Duodenal mucosa (tissue), 2 donors: ENCODE data around the gene C19orf33.

Experiments
- H3K27ac ChIP-seq: one replicate; pipeline ENCODE4 v1.7.0; 2013; ENCODE audit warnings: low read depth, low read length
- H3K27me3 ChIP-seq, 2 donors: one replicate each; pipeline ENCODE4 v1.7.0; 2013; ENCODE audit warnings: low read length in 2 of 2, control low read depth in 1 of 2; ENCODE audit not compliant: insufficient read depth in 2 of 2, control insufficient read depth in 1 of 2
- H3K36me3 ChIP-seq, 2 donors: one replicate each; pipeline ENCODE4 v1.7.0; 2013; ENCODE audit warnings: low read length in 2 of 2, control low read depth in 1 of 2; ENCODE audit not compliant: insufficient read depth in 2 of 2, control insufficient read depth in 1 of 2
- H3K4me1 ChIP-seq, 2 donors: one replicate each; pipeline ENCODE4 v1.7.0; 2013; ENCODE audit warnings: low read length in 2 of 2, control low read depth in 1 of 2; ENCODE audit not compliant: insufficient read depth in 2 of 2, control insufficient read depth in 1 of 2
- H3K4me3 ChIP-seq, 2 donors: one replicate each; pipeline ENCODE4 v1.7.0; 2013; ENCODE audit warnings: low read length in 2 of 2, low read depth in 1 of 2
- H3K9ac ChIP-seq, 2 donors: one replicate each; pipeline ENCODE4 v1.7.0; 2013; ENCODE audit warnings: low read length in 2 of 2, low read depth in 1 of 2
- H3K9me3 ChIP-seq, 2 donors: one replicate each; pipeline ENCODE4 v1.7.0; 2013; ENCODE audit warnings: low read length in 2 of 2, control low read depth in 1 of 2; ENCODE audit not compliant: control insufficient read depth in 1 of 2

Gene C19orf33

DNA sequence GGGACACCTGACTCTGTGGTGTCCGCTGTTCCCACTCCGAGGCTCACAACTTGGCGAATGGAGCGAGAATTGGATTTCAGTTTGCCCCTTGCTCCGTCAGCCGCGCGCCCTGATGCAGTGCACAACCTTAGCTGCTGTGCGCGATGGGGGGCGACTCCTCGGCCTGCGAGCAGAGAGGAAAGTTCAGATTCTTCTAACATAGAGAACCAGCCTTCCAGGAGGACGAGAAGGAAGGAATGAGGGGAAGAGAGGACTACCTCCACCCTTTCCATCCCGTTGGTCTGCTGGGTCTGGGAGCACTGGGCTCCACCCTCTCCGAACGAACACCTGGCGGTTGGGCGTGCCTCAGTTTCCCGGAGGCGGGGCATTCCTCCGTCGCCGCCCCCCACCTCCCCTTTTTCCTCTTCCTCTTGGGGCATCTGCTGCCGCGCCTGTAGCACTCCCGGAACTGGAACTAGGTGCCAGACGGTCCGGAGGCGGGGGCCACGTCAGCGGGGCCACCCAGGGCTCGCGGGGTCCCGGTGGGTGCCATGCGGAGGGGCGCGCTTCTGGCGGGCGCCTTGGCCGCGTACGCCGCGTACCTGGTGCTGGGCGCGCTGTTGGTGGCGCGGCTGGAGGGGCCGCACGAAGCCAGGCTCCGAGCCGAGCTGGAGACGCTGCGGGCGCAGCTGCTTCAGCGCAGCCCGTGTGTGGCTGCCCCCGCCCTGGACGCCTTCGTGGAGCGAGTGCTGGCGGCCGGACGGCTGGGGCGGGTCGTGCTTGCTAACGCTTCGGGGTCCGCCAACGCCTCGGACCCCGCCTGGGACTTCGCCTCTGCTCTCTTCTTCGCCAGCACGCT is 15.6 kb downstream of the C19orf33 start, which contains the start of gene KCNK6:
Gene KCNK6, plus strand, starts transcription at position 425 of the 838 bp plus-strand sequence. Its CDS starts 106 bp downstream, at position 531.
- Histone ChIP-seq H3K27me3 (no peaks in the 10 kb centered on the region), H3K9me3 (no peaks in the 10 kb centered on the region), H3K4me1 (peaks cover 12 to 26% of the 10 kb centered on the region in 2 donors), H3K27ac (peak within 1 kb of the TSS; percentile 58), H3K9ac (peak within 1 kb of the TSS; percentile 76 to 86), H3K36me3 (no peaks in the 10 kb centered on the region), H3K4me3 (peak within 1 kb of the TSS; percentile 73 to 85)

DNA sequence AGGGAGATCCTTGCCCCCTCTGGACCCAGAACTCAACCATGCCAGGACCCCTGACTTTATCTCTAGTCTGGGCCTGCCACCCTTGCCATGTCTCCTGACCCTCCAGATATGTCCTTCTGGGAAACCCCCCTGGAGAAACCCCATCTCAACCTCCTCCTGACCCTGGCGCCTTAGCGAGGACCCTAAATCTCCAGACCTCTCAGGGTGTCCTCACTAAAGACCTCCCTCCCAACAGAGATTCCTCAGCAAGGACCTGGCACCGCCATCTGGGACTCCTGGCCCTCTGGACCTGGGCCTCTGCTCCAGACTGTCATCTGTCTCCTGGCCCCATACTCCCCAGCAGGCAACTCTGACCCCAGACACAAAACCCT is 16.9 kb downstream of the C19orf33 start:
- peaks cover under 1 to 2% of the 10 kb centered on the region in 2 donors for H3K36me3 ChIP-seq
- peak overlapping the region in 1 of 2 donors; percentile 17 for H3K9ac ChIP-seq
- peaks cover 9 to 22% of the 10 kb centered on the region in 2 donors for H3K4me1 ChIP-seq
- H3K27me3 ChIP-seq: no peaks in the 10 kb centered on the region
- H3K27ac ChIP-seq: no peak overlapping the region
- H3K9me3 ChIP-seq: no peaks in the 10 kb centered on the region
- peak overlapping the region; percentile 19 to 73 for H3K4me3 ChIP-seq

DNA sequence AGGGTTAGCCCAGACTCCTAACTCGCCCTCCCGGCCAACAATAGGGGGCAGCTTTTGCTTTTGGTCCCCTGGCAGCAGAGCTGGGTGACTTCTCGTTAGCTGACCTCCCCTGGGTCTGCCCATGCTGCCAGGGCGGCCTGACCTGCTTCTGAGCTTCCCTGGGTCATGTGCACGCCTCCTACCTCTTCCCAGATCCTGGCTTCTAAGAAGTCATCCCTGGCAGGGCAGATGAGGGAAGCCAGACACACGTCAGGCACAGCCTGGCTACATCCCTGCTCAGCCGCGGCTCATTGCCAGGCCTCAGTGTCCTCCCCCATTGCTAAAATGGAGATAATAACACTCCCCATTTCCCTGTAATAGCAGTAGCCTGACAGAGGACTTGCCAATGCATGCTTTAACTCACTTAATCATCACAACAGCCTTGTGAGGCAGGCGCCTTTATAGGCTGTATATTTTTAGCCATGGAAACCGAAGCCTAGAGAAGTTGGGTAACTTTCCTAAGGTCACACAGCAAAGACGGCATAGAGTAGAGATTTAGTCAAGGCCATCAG is 17.7 kb downstream of the C19orf33 start:
- Histone ChIP-seq H3K4me3 (peak overlapping the region; percentile 9 to 73), H3K9ac (peak overlapping the region in 1 of 2 donors; percentile 17), H3K27ac (no peak overlapping the region), H3K36me3 (peaks cover 2 to 8% of the 10 kb centered on the region in 2 donors), H3K9me3 (no peaks in the 10 kb centered on the region), H3K4me1 (peaks cover 9 to 22% of the 10 kb centered on the region in 2 donors), H3K27me3 (no peaks in the 10 kb centered on the region)

DNA sequence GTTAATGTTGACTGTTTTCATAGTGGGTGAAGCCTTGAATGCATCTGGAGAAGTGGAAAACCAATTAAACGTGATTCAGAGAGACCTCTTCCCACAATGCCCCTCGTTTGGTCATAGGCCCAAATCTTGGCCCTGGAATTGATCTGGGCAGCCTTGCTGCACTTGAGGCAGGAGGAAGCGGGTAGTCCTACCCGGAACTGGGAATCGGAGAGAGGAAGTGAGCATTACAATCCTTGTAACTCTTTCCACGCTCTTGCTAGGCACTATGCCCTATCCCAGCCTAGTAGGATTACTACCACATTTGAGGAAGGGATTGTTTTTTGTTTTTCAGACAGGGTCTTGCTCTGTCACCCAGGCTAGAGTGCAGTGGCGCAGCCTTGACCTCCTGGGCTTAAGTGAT is 19.2 kb downstream of the C19orf33 start:
- Histone ChIP-seq H3K27ac (no peak overlapping the region), H3K27me3 (no peaks in the 10 kb centered on the region)

DNA sequence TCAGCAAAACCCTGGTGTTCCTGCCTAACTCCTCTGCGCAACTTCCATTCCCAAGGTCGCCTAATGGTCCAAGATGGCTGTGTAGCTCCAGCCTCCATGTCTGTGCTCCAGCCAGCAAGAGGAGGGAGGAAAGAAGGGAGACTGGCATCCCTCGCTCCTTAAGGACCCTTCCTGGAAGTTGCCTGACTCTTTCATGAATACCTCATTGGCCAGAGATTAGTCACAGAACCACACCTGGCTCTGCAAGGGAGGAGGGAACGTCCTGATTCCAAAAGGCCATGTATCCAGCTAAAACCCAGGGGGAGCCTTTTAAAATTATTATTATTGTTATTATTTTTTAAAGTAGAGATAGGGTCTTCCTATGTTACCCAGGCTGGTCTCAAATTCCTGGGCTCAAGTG is 20.4 kb downstream of the C19orf33 start:
- H3K4me3 ChIP-seq: no peak overlapping the region
- no peak overlapping the region for H3K9ac ChIP-seq
- no peaks in the 10 kb centered on the region for H3K9me3 ChIP-seq
- H3K4me1 ChIP-seq: peaks cover under 1 to 17% of the 10 kb centered on the region in 2 donors
- peaks cover 2 to 25% of the 10 kb centered on the region in 2 donors for H3K36me3 ChIP-seq
- no peak overlapping the region for H3K27ac ChIP-seq
- no peaks in the 10 kb centered on the region for H3K27me3 ChIP-seq

More for the DNA sequence above, 19.2 kb downstream of the C19orf33 start:
- Histone ChIP-seq H3K36me3 (peaks cover 2 to 24% of the 10 kb centered on the region in 2 donors), H3K9me3 (no peaks in the 10 kb centered on the region), H3K4me3 (no peak overlapping the region), H3K4me1 (peaks cover 9 to 22% of the 10 kb centered on the region in 2 donors), H3K9ac (no peak overlapping the region)

DNA sequence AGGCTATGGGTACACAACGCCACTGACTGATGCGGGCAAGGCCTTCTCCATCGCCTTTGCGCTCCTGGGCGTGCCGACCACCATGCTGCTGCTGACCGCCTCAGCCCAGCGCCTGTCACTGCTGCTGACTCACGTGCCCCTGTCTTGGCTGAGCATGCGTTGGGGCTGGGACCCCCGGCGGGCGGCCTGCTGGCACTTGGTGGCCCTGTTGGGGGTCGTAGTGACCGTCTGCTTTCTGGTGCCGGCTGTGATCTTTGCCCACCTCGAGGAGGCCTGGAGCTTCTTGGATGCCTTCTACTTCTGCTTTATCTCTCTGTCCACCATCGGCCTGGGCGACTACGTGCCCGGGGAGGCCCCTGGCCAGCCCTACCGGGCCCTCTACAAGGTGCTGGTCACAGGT is 22.5 kb downstream of the C19orf33 start:
- no peak overlapping the region for H3K4me3 ChIP-seq
- no peaks in the 10 kb centered on the region for H3K27me3 ChIP-seq
- no peak overlapping the region for H3K9ac ChIP-seq
- H3K9me3 ChIP-seq: no peaks in the 10 kb centered on the region
- H3K36me3 ChIP-seq: peaks cover 2 to 25% of the 10 kb centered on the region in 2 donors
- H3K4me1 ChIP-seq: peaks cover 0 to 4% of the 10 kb centered on the region in 2 donors
- no peak overlapping the region for H3K27ac ChIP-seq

DNA sequence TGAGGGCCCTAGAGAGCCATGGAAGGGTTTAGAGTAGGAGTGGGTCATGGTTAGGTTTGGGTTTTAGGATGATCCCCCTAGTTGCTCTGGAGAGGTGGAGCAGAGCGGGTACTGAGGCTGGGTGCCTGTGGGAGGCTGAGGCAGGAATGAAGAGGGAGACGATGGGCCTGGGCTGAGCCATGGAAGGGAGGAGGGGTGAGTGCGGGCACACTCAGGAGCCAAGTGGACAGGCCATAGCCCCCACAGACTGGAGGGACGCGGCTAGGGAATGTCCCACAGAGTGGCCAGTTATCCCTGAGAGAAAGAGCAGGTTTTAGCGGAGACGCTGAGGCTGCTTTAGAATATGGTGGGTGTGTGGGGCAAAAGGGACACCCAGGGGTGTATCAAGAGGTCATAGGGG is 25.6 kb downstream of the C19orf33 start:
- Histone ChIP-seq H3K36me3 (peaks cover 2 to 25% of the 10 kb centered on the region in 2 donors), H3K9ac (no peak overlapping the region), H3K27ac (no peak overlapping the region), H3K4me1 (no peaks in the 10 kb centered on the region), H3K27me3 (no peaks in the 10 kb centered on the region), H3K4me3 (no peak overlapping the region), H3K9me3 (no peaks in the 10 kb centered on the region)

DNA sequence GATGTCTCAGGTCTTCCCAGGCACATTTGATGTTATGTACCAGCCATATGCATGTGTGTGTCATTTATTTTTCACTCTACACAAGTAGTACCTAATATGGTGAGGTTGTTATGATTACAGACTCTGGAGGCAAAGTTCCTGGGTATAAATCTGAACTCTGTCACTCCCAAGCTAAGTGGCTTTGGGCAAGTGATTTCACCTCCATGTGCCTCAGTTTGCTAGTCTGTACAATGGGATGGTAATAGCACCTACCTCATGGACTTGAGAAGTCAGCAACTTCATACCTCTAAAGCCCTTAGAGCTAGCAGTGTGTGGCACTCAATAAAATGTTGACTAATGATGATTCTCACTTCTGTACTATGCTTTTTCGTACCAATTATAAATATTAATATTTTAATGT is 27.7 kb downstream of the C19orf33 start:
- Histone ChIP-seq H3K27ac (no peak overlapping the region), H3K27me3 (no peaks in the 10 kb centered on the region), H3K9me3 (no peaks in the 10 kb centered on the region), H3K4me1 (no peaks in the 10 kb centered on the region), H3K9ac (no peak overlapping the region), H3K4me3 (no peak overlapping the region), H3K36me3 (peaks cover 0 to 17% of the 10 kb centered on the region in 2 donors)

DNA sequence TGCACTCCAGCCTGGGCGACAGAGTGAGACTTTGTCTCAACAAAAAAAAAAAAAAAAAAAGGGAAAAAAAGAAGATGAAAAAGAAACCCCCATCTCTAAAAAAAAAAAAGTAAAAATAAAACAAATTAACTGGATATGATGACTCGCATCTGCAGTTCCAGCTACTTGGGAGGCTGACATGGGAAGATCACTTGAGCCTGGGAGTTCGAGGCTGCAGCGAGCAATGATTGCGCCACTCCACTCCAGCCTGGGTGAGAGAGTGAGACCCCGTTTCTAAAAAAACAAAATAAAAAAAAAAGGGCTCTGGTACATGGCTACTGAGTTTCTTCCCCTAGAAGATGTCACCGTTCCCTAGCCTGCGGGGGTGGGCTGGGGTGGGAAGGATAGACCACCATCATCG is 29.2 kb downstream of the C19orf33 start:
- Histone ChIP-seq H3K36me3 (peaks cover 0 to 2% of the 10 kb centered on the region in 2 donors), H3K9me3 (no peaks in the 10 kb centered on the region), H3K9ac (no peak overlapping the region), H3K27me3 (no peaks in the 10 kb centered on the region), H3K4me1 (peaks cover 4 to 7% of the 10 kb centered on the region in 2 donors), H3K4me3 (no peak overlapping the region), H3K27ac (no peak overlapping the region)

DNA sequence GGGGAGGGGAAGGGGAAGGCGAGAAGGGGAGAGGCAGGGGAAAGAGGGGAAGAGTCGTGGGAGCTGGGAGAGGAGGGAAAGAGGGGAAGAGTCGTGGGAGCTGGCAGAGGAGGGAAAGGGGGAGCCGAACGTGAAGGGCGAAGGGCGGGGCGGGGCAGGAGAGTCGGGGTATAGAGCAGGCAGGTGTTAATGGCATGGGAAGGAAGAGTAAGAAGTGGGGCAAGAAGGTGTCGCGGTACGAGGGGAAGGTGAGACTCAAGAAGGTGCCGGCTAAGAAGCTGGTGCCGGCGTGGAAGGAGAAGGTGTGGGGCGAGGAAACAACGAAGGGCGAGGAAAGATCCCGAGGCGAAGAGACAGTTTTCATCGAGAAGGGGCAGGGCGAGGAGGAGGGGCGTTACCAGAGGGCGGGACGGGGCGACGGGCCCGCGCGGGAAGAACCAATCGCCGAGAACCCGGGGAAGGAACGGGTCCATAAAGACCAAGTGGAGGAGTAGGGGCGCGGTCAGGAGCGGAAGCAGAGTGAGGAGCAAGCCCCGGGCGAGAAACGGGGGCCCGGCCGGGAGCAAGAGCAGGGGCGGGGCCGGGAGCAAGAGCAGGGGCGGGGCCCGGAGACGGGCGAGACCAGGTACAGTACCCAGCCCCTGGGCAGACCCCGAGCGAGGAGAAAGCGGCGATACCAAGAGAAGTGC is 32.0 kb downstream of the C19orf33 start:
- H3K9ac ChIP-seq: peak overlapping the region; percentile 92
- H3K4me1 ChIP-seq: peaks cover 4 to 11% of the 10 kb centered on the region in 2 donors
- H3K27ac ChIP-seq: peak overlapping the region; percentile 99
- no peaks in the 10 kb centered on the region for H3K27me3 ChIP-seq
- H3K4me3 ChIP-seq: peak overlapping the region; percentile 93 to 98
- no peaks in the 10 kb centered on the region for H3K9me3 ChIP-seq
- peaks cover 0 to 2% of the 10 kb centered on the region in 2 donors for H3K36me3 ChIP-seq
